GM12891 (cell line): ENCODE results near the gene USH1C.

Experiments
- POLR2A ChIP-seq: IDR thresholded peaks from 2 replicates; pipeline ENCODE4 v1.6.1; 2011; ENCODE audit warnings: low read depth, low read length, control low read depth
- TAF1 ChIP-seq: IDR thresholded peaks from 2 replicates; pipeline ENCODE4 v1.6.1; 2011; ENCODE audit warnings: low read depth, low read length, control low read depth

DNA sequence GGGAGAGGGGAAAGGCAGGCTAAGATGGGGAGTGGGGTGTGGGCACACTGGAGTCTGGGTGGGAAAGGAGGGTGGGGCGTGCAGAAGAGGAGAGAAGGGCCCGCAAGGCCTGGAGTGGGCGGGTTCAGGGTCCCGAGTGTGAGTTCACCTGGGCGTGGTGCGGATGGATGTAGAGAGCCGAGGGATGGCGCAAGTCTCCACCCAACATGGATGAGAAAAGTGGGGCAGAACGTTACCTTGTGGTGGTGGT, 67.2 kb downstream of the USH1C start:
- TF ChIP-seq POLR2A (no peak), TAF1 (no peak)
